Natural killer cell (primary cell): ENCODE results near the gene DTX2. TPM values are rescaled to one million over a fixed set of nuclear protein-coding genes. Genes with fewer than 3 reads are reported as not detected.
"Not testable (repeated sequence)": the region's sequence is repeated elsewhere in the genome, so short reads cannot be mapped to it uniquely, and the experiment has no call there.

Experiments
- ATAC-seq, 3 donors: fragments of 150-1000 bp in 2 of 3; fragments of 200-7000 bp in 1 of 3; cut with Tn5 transposase; 1 replicate in 1 of 3; 2 replicates in 2 of 3; pipeline ENCODE4 v1.10.0; 2021; ENCODE audit warnings: mild to moderate bottlenecking in 2 of 3, moderate library complexity in 2 of 3
- DNase-seq, 2 donors: peaks; one replicate each; pipeline versions ENCODE4 v3.0.0 to v3.0.0-alpha.2; 2013 to 2021; ENCODE audit warnings: mixed read lengths in 1 of 2
- H3K27ac ChIP-seq: one replicate; pipeline ENCODE4 v1.5.1; 2013; ENCODE audit warnings: mild to moderate bottlenecking, low read length
- H3K27me3 ChIP-seq: one replicate; pipeline ENCODE4 v1.6.1; 2013; ENCODE audit warnings: low read length; ENCODE audit not compliant: control insufficient read depth, insufficient read depth
- H3K36me3 ChIP-seq: one replicate; pipeline ENCODE4 v1.6.1; 2013; ENCODE audit warnings: low read length; ENCODE audit not compliant: control insufficient read depth, insufficient read depth
- H3K4me1 ChIP-seq: one replicate; pipeline ENCODE4 v1.6.1; 2013; ENCODE audit warnings: low read length; ENCODE audit not compliant: control insufficient read depth, insufficient read depth
- H3K4me3 ChIP-seq: one replicate; pipeline ENCODE4 v1.5.1; 2013; ENCODE audit warnings: low read length
- H3K9me3 ChIP-seq: one replicate; pipeline ENCODE4 v1.6.1; 2013; ENCODE audit warnings: low read length; ENCODE audit not compliant: control insufficient read depth, insufficient read depth
- H3K27ac Mint-ChIP-seq, 2 donors: one replicate each; pipeline ENCODE4 v1.8.0; 2022; ENCODE audit warnings: mild to moderate bottlenecking in 2 of 2, mixed read lengths in 2 of 2, moderate library complexity in 1 of 2
- H3K27me3 Mint-ChIP-seq, 2 donors: one replicate each; pipeline ENCODE4 v1.8.0; 2022; ENCODE audit warnings: low read depth in 2 of 2, mixed read lengths in 2 of 2
- H3K36me3 Mint-ChIP-seq: one replicate; pipeline ENCODE4 v1.8.0; 2022; ENCODE audit warnings: mixed read lengths
- H3K4me1 Mint-ChIP-seq, 2 donors: one replicate each; pipeline ENCODE4 v1.8.0; 2022; ENCODE audit warnings: mixed read lengths in 2 of 2
- H3K4me3 Mint-ChIP-seq: one replicate; pipeline ENCODE4 v1.8.0; 2022; ENCODE audit warnings: mild to moderate bottlenecking, moderate library complexity, mixed read lengths
- H3K9me3 Mint-ChIP-seq, 2 donors: one replicate each; pipeline ENCODE4 v1.8.0; 2022; ENCODE audit warnings: mixed read lengths in 2 of 2
- CTCF ChIP-seq: fragments of 200-600 bp; IDR thresholded peaks from one replicate; pipeline ENCODE4 v1.8.0; 2022; ENCODE audit warnings: antibody characterized with exemption
- WGBS: methylation state at CpG from one replicate; pipeline ENCODE4 v1.1.7; 2013; ENCODE audit warnings: missing lambda C conversion rate; ENCODE audit not compliant: insufficient coverage; 5-methylcytosine and 5-hydroxymethylcytosine counted together
- intact Hi-C: fragments of 100-400 bp; cut with micrococcal nuclease; formaldehyde crosslinking; loops from one replicate; pipeline ENCODE4 v1.14.2; 2022
- total RNA-seq, 4 donors: library from RNA; stranded (reverse); fragments of 120-200 nt in 1 of 4; gene quantifications; one replicate each; pipeline versions ENCODE4 v1.2.3 to v1.2.4, GENCODE V29; 2013 to 2022

Gene DTX2
- total RNA-seq, 3 donors from 2014 or later (not counting 1 experiment from before 2014, with no cell fraction given): 32.3 to 48.3 (median 40.5) TPM

- intact Hi-C loops: no loop called here
- H3K36me3 ChIP-seq: no peaks in the 10 kb centered on the region
- DNase-seq (peak in 1 of 2 donors; percentile 52), ATAC-seq (no peak)
- H3K4me1 Mint-ChIP-seq: no peaks in the 10 kb centered on the region
- H3K36me3 Mint-ChIP-seq: no peaks in the 10 kb centered on the region
- TF ChIP-seq CTCF: no peak
- H3K9me3 ChIP-seq: no peaks in the 10 kb centered on the region
- H3K4me1 ChIP-seq: peaks cover 4% of the 10 kb centered on the region
- no peaks in the 10 kb centered on the region for H3K27me3 Mint-ChIP-seq
- H3K4me3 Mint-ChIP-seq: no peak overlapping the region
- H3K9me3 Mint-ChIP-seq: no peaks in the 10 kb centered on the region
- no peak overlapping the region for H3K4me3 ChIP-seq
- WGBS: 17% methylated on average over 32 of the region's 32 CpGs
- no peak overlapping the region for H3K27ac ChIP-seq
- H3K27ac Mint-ChIP-seq: no peak overlapping the region
- no peaks in the 10 kb centered on the region for H3K27me3 ChIP-seq
Measured at GRCh38 chr7:76515999-76516443, 54.5 kb downstream of the DTX2 start.

GRCh38 chr7:76516932-76517331 lies 55.4 kb downstream of the DTX2 start:
- DNase-seq, H3K4me3 Mint-ChIP-seq, H3K36me3 Mint-ChIP-seq, H3K27me3 Mint-ChIP-seq, H3K4me1 Mint-ChIP-seq, ATAC-seq, H3K27ac Mint-ChIP-seq, H3K27me3 ChIP-seq, H3K9me3 ChIP-seq, H3K36me3 ChIP-seq, H3K4me3 ChIP-seq, H3K27ac ChIP-seq, H3K4me1 ChIP-seq, H3K9me3 Mint-ChIP-seq, intact Hi-C loops: not testable (repeated sequence)
- WGBS: 100% methylated on average over 4 of the region's 6 CpGs

DNA sequence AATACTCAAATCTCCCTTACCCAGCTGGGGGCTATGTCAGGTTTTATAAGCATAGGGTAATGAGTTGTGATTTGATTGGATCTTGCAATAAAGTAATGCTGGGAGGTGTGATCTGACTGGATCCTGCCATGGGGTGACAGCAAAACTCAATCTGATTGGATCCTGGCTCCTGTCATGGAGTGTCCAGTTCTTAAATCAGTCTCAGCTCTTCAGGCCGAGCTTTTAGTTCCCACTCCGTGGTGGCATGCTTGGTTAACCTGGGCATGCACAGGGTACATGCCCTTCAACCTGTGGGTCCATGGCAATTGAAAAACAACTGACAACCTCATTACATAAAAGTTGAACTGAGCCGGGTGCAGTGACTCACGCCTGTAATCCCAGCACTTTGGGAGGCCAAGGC lies 64.7 kb downstream of the DTX2 start:
- H3K4me1 ChIP-seq, DNase-seq, H3K4me3 Mint-ChIP-seq, H3K36me3 Mint-ChIP-seq, H3K4me3 ChIP-seq, H3K9me3 Mint-ChIP-seq, H3K9me3 ChIP-seq, H3K27me3 ChIP-seq, H3K36me3 ChIP-seq, ATAC-seq, intact Hi-C loops, H3K27me3 Mint-ChIP-seq, H3K27ac ChIP-seq, H3K4me1 Mint-ChIP-seq, H3K27ac Mint-ChIP-seq: not testable (repeated sequence)
- WGBS: 100% methylated on average over 2 of the region's 4 CpGs

DNA sequence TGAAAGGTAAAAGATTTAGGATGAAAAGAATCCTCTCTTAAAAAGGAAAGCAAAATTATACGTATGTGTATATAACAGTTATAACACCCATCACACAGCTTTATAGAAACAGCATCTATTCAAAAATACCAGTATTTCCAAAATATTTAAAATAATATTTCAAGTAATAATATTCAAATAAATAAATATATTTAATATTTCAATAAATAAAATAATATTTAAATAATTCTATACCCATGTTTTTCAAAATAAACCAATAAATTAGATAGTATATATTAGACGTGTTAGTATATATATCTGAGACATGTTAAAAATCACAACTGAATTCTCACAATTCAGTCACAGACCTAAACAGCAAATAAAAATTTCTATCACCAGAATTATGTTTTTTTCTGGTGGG lies 70.1 kb downstream of the DTX2 start:
- DNase-seq, H3K4me3 Mint-ChIP-seq, H3K9me3 Mint-ChIP-seq, H3K36me3 Mint-ChIP-seq, H3K4me1 Mint-ChIP-seq, H3K9me3 ChIP-seq, H3K36me3 ChIP-seq, H3K4me1 ChIP-seq, H3K4me3 ChIP-seq, ATAC-seq, H3K27me3 ChIP-seq, H3K27me3 Mint-ChIP-seq, H3K27ac ChIP-seq, H3K27ac Mint-ChIP-seq, intact Hi-C loops: not testable (repeated sequence)
- WGBS: no CpG with 5 or more reads among the region's 2 CpGs

GRCh38 chr7:76543197-76543596 lies 81.7 kb downstream of the DTX2 start, which contains the start of gene SPDYE16:
SPDYE16 (minus strand) TSS chr7:76543297; CDS start chr7:76541459, 1,838 bp downstream.
- H3K9me3 Mint-ChIP-seq, H3K4me3 ChIP-seq: not testable (repeated sequence)
- no CpG with 5 or more reads among the region's 8 CpGs for WGBS

DNA sequence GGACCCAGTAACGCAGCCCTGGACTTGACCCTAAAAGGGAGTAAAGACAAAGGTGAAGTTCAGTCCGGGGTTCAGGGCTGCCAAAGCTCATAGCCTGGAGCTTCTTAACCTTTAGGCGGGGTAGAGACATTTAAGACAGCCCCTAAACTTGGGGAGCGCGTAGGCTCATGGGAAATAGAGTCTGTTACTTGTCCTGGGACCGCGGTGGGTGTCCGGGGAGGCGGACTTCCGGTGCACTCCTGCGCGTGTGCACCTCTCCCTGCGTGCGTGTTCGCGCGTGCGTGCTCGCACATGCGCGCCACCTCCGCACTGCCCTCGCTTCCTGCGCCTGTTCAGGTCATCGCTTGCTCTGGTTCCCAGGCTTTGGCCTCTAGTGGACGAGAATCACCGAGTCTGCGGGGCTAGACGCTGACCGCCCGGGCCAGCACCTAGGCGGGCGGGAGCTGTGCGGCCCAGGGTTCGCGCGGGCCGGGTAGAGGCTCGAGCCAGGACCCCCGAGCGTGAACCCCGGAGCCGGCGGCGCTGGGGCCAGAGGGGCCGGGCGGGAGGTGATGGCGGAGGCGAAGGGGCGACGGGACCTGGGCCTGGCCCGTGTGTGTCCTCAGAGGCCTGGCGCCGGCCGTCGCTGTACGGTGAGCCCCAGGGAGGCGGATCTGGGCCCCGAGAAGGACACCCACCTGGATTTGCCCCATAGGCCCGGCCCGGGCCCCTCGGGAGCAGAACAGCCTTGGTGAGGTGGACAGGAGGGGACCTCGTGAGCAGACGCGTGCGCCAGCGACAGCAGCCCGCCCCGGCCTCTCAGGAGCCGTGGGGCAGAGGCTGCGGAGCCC lies 87.7 kb downstream of the DTX2 start:
- DNase-seq (peak; percentile 65 to 89), ATAC-seq (peak; percentile 97 to 100 (median 98))
- H3K36me3 ChIP-seq, H3K4me1 ChIP-seq, H3K36me3 Mint-ChIP-seq, H3K9me3 Mint-ChIP-seq, intact Hi-C loops, H3K27me3 ChIP-seq, H3K9me3 ChIP-seq, H3K27me3 Mint-ChIP-seq: not testable (repeated sequence)
- Mint-ChIP-seq H3K4me3 (peak overlapping the region; percentile 90), H3K4me1 (peaks cover 7 to 17% of the 10 kb centered on the region in 2 donors), H3K27ac (peak overlapping the region; percentile 79 to 89)
- whole genome bisulfite sequencing: under 1% methylated on average over 71 of the region's 71 CpGs
- Histone ChIP-seq H3K4me3 (peak overlapping the region; percentile 74), H3K27ac (peak overlapping the region; percentile 60)

More at GRCh38 chr7:76543197-76543596, 81.7 kb downstream of the DTX2 start, which contains the start of gene SPDYE16:
- H3K9me3 ChIP-seq, H3K4me3 Mint-ChIP-seq, H3K36me3 Mint-ChIP-seq, H3K4me1 ChIP-seq, H3K36me3 ChIP-seq, intact Hi-C loops, H3K4me1 Mint-ChIP-seq, H3K27me3 Mint-ChIP-seq, ATAC-seq, DNase-seq, H3K27ac ChIP-seq, H3K27me3 ChIP-seq, H3K27ac Mint-ChIP-seq: not testable (repeated sequence)

GRCh38 chr7:76549855-76550248 lies 88.3 kb downstream of the DTX2 start:
- H3K27me3 Mint-ChIP-seq, ATAC-seq, H3K36me3 Mint-ChIP-seq, H3K36me3 ChIP-seq, H3K9me3 Mint-ChIP-seq, H3K9me3 ChIP-seq, H3K27me3 ChIP-seq, H3K4me1 ChIP-seq, intact Hi-C loops, DNase-seq: not testable (repeated sequence)
- H3K27ac ChIP-seq: peak overlapping the region; percentile 60
- peaks cover 9 to 21% of the 10 kb centered on the region in 2 donors for H3K4me1 Mint-ChIP-seq
- peak overlapping the region; percentile 79 to 89 for H3K27ac Mint-ChIP-seq
- peak overlapping the region; percentile 74 for H3K4me3 ChIP-seq
- 0% methylated on average over 18 of the region's 19 CpGs for WGBS
- peak overlapping the region; percentile 90 for H3K4me3 Mint-ChIP-seq
